ENCODE data around the gene PIGT.

The PIGT gene

GRCh38 chr20:45432294-45432693, 16.4 kb downstream of the PIGT start:
- no peak for DNase-seq

GRCh38 chr20:45433316-45433715, 17.4 kb downstream of the PIGT start:
- no peak for DNase-seq

DNA sequence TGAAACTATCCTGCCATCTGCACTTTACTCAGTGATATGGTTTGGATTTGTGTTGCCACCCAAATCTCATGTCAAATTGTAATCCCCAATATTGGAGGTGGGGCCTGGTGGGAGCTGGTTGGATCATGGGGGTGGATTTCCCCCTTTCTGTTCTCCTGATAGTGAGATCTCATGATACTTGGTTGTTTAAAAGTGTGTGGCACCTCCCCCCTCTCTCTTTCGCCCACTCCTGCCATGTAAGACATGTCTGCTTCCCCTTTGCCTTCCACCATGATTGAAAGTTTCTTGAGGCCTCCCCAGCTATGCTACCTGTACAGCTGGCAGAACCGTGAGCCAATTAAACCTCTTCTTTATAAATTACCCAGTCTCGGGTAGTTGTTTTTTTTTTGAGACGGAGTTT, 18.0 kb downstream of the PIGT start:
- DNase-seq, result no peak

DNA sequence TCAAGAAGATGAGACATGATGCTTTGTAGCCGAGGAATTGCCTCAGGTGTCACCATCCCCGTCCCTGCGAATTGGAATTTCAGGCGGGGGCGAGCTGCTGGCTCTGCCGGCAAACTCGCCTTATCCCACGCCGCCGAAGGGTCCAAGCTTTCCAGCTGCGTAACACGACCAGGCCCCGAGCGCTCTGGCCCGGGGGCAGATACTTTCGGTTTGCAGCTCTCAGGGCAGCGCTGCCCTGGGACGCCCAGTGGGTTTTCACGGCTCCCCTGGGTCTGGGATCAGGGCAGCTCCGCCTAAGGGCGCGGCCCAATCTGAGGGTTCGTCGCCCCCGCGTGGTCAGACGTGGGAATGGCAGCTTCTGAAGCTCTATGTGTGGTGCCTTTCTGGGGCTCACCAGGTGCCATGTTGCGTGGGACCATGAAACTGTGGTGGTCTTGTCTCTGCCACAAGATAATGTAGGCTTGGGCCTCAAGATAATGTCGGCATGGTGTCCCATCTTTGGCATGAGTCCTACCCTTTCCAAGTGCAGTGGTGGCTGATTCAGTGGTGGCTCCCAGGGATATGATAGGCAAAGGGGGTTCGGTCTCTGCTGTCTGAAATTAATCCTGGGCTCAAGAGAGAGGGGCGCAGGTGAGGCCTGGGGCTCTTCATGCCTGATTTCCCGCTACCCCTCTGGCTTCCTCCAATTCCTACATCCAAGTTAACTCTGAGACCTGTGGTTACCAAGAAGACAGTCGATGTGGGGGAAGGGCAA, 21.0 kb downstream of the PIGT start:
- DNase-seq, result peak; percentile 58

DNA sequence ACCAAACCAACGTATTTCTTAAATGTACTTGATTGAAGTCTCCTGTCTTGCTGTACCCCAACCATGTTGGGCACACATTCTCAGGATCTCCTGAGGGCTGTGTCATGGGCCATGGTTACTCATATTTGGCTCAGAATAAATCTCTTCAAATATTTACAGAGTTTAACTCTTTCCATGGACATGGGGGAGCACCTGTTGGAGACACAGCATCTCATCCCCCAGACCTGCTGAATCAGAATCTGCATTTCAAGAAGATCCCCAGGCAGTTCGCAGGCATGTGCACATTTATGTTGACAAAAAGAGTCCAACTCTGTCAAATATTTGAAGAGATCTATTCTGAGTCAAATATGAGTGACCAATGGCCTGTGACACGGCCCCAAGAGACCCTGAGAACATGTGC, 24.5 kb downstream of the PIGT start:
- DNase-seq, result no peak

DNA sequence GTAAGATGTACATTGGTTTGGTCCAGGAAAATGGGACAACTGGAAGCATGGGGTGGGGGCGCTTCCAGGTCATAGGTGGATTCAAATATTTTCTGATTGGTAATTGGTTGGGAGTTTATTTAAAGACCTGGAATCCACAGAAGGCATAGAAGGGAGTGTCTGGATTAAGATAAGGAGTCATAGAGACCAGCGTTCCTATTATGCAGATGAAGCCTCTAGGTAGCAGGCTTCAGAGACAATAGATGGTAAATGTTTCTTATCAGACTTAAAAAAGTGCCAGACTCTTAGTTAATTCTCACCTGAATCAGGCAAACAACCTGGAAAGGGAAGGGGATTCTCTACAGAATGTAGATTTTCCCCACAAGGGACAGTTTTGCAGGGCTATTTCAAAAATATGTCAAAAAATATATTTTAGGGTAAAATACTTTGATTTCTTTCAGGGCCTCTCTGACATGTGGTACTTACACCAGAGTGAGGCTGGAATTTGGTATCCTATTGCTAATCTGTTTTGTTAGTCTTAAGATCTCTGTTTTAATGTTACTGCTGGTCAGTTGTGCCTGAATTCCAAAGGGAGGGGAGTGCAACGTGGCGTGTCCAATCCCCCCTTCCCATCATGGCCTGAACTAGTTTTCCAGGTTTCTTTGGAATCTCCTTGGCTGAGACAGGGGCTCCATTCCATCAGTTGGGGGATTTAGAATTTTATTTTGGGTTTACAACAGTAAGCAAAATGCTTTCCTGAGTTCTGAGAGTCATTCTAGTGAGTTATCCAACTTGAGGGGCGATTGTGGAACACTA, 25.1 kb downstream of the PIGT start:
- no peak for DNase-seq

- DNase-seq, result no peak
Measured at GRCh38 chr20:45441746-45442145, 25.8 kb downstream of the PIGT start.

DNA sequence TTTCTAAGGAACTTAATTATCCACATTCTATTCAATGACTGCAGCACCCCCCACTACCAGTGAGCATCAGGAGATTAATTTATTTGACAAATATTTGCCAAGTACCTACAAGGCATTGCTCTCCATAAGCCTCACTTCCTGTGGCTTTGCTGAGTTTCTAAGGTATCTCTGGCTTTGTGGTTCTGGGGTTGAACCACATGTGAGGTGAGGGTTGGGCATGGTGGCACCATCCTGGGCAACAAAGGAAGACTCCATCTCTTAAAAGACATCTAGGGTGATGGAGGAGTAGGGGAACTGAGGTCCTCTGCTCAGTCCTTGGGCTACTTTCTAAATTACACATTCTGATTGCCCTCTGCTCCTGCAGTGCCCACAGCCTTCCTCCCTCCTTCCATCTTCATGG, 28.1 kb downstream of the PIGT start:
- no peak for DNase-seq

- DNase-seq, result no peak
Measured at GRCh38 chr20:45445805-45446562, 30.0 kb downstream of the PIGT start.

GRCh38 chr20:45448270-45448669, 32.3 kb downstream of the PIGT start:
- DNase-seq, result no peak

- DNase-seq, result no peak
Measured at GRCh38 chr20:45449528-45449927, 33.6 kb downstream of the PIGT start.

DNA sequence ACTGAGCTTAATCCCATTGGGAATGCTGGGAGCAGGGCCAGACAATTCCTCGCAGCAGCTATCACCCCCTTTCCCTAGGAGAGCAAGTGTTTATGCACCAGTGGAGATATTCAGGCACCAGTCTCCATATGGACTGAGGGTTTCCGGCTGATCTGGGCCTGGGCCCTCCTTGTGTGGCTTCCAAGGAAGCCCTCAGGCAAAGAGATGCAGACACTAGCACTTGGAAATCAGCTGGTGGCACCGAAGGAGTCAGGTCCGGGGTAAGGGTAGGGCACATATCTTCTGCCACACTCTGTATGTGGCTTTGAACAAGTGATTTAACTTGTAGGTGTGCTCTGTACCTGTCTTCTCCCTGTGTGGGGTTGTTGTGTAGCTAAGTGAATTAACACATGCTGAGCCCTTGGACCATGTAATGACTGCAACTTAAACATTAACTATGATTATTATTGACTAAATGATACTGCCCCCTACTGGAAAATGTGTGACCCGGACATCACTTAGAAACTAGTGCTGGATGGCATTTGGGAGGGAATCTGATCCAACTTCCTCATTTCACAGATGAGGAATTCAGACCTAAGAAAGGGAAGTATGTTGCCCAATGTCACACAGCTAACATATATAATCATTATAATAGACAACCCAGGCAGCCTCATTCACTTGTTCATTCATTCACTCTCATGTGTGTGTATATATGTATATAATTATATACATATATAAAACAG, 34.3 kb downstream of the PIGT start:
- DNase-seq, result no peak

- DNase-seq, result no peak
Measured at GRCh38 chr20:45452238-45452637, 36.3 kb downstream of the PIGT start.

DNA sequence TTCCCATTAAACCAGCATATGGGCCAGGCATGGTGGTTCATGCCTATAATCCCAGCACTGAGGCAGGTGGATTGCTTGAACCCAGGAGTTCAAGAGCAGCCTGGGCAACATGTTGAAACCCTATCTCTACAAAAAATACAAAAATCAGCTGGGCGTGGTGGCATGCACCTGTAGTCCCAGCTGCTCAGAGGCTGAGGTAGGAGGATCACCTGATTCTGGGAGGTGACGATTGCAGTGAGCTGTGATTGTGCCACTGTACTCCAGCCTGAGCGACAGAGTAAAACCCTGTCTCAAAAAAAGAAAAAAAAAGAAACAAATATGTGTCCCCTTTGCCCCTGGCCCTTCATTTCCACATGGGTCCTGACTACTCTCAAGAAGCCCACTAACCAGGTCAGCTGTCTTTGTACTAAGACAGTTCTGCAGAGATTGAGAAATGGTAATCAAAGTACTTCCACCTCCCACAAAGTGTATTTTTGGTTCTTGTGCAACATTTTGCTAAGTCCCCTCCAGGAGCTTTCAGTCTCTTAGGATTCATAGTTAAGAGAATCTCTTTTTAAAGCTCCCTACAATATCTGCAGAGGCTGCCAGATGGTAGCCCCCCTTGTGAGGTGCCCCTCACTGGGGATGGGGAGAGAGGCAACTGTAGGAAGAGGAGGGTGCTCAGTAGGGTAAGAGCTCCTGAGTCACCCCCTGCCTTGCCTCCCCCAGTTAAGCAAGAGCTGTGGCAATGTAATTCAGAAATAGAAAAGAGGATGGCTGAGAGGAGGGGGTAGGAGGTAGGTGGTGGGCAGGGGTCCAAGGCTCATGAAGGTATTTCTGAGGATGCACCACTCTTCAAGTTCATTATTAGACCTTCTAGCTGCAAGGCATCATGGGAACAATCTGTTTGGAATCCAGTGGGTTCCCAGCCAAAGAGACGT, 37.1 kb downstream of the PIGT start:
- DNase-seq, result no peak

- no peak for DNase-seq
Measured at GRCh38 chr20:45456632-45457031, 40.7 kb downstream of the PIGT start.

GRCh38 chr20:45459606-45460005, 43.7 kb downstream of the PIGT start:
- DNase-seq, result no peak

DNA sequence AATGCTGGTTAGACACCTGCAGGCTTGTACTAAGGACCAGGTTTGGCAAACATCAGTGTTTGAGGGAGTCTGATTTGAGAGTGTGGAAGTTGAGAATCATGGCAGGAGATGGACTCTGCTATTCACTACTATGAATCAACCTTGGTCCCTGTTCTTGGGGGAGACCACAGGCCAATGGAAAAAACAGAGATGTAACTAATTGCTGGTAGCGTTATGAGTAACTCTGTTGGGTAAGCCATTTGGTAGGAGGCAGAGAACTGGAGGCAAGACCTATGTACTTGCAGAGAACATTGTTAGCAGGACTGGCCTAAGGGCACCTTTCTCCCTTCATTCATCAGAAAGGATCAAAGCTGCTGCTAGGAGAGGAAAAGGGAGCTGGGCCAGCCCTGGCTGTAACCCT, 45.3 kb downstream of the PIGT start:
- no peak for DNase-seq

DNA sequence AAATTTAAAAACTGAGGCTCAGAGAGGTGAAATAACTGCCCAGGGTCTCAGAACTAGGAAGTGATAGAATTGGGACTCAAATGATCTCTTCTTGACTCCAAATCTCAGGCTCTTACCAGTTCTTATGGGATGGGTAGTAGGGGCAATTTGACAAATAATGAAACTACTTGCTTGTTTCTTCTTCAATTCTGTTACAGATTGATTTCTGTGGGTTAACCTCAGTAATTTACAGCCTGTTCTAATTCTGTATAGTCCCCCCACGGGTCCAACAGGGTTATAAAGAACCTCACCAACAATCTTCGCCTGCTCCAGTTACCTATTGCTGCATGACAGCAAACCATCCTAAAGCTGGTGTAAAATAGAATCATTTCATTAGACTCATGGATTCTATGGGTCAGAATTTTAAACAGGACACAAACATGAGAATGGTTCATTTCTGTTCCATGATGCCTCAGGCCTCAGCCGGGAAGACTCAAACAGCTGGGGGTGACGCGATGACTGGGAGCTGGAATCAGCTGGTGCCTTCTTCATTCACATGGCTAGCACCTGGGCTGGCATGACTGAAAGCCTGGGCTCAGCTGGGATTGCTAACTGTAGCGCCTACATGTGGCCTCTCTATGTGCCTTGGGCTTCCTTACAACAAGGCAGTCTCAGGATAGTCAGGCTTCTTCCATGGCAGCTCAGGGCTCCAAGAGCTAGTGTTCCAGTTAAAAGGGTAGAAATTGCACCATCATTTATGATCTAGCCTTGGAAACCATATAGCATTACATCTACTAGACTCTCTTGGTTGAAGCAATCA, 47.0 kb downstream of the PIGT start:
- no peak for DNase-seq

GRCh38 chr20:45463709-45464108, 47.8 kb downstream of the PIGT start:
- DNase-seq, result no peak

GRCh38 chr20:45465491-45466266, 49.7 kb downstream of the PIGT start:
- DNase-seq, result no peak

Data from amniotic stem cell (primary cell).